ENCODE results near the gene NR2C2.

DNA sequence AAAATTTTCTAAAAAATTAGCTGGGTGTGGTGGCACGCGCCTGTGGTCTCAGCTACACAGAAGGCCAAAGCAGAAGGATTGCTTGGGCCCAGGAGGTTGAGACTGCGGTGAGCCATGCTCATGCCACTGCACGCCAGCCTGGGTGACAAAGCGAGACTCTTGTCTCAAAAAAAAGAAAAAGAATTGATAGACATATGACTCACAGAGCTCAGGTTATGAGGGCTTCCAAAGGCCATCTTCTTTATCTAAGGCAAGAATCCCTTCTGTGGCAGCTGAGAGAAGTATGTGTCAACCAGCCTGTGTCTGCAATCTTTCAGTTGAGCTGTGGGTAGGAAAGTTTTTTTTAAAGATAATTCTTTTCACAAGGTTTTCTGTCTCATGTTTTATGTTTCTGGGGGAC lies 63.8 kb downstream of the NR2C2 start:
- TF ChIP-seq, protein P1, sequence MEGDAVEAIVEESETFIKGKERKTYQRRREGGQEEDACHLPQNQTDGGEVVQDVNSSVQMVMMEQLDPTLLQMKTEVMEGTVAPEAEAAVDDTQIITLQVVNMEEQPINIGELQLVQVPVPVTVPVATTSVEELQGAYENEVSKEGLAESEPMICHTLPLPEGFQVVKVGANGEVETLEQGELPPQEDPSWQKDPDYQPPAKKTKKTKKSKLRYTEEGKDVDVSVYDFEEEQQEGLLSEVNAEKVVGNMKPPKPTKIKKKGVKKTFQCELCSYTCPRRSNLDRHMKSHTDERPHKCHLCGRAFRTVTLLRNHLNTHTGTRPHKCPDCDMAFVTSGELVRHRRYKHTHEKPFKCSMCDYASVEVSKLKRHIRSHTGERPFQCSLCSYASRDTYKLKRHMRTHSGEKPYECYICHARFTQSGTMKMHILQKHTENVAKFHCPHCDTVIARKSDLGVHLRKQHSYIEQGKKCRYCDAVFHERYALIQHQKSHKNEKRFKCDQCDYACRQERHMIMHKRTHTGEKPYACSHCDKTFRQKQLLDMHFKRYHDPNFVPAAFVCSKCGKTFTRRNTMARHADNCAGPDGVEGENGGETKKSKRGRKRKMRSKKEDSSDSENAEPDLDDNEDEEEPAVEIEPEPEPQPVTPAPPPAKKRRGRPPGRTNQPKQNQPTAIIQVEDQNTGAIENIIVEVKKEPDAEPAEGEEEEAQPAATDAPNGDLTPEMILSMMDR (conservative IDR thresholded peaks at IDR 0.05; ENCODE audit: low read length), result no peak
- no peak for TF ChIP-seq EZH2phosphoT487 (IDR thresholded peaks at IDR 0.05; ENCODE audit: borderline replicate concordance, low read depth, low read length)

All from OCI-LY7 (cell line).